IMR-90 (cell line): ENCODE results near the gene TK2. TPM values are rescaled to one million over a fixed set of nuclear protein-coding genes. Genes with fewer than 3 reads are reported as not detected.

Experiments used
- ATAC-seq: fragments of 200-7000 bp; cut with Tn5 transposase; 2 replicates; pipeline ENCODE4 v1.9.1; 2020; ENCODE audit warnings: low read depth, mild to moderate bottlenecking, moderate library complexity
- BruUV-seq: library from RNA; stranded (reverse); fragments of 400-500 nt; replicated peaks from 2 replicates; lab custom pipeline; 2021; lab: Mats Ljungman, UMichigan
- CTCF ChIA-PET: fragments of 300-600 bp; formaldehyde crosslinking; extraction: SDS; loops from one replicate; lab custom pipeline; 2021; ENCODE audit warnings: antibody characterized with exemption; lab: Yijun Ruan, JAX
- POLR2A ChIA-PET: fragments of 300-600 bp; sonication (Branson Sonifier 250); formaldehyde crosslinking; loops from one replicate; lab custom pipeline; 2022; ENCODE audit warnings: antibody characterized with exemption; ENCODE audit not compliant: unreplicated experiment; lab: Charles Lee
- DNase-seq: peaks from one replicate; pipeline ENCODE4 v3.0.0; 2013
- H2AFZ ChIP-seq: replicated peaks from 2 replicates; pipeline ENCODE3; 2013; ENCODE audit warnings: low read length, mild to moderate bottlenecking; ENCODE audit not compliant: poor library complexity
- H2AK5ac ChIP-seq: 2 replicates; pipeline ENCODE4 v1.6.1; 2013; ENCODE audit warnings: low read depth, low read length, inconsistent platforms
- H2AK9ac ChIP-seq: replicated peaks from 2 replicates; pipeline ENCODE3; 2013; ENCODE audit warnings: mild to moderate bottlenecking, low read depth, low read length, moderate library complexity; ENCODE audit not compliant: poor library complexity
- H2BK120ac ChIP-seq: 2 replicates; pipeline ENCODE4 v1.6.1; 2013; ENCODE audit warnings: low read depth, low read length, inconsistent platforms
- H2BK15ac ChIP-seq: 3 replicates; pipeline ENCODE4 v1.6.1; 2013; ENCODE audit warnings: low read depth, low read length, inconsistent platforms
- H2BK20ac ChIP-seq: 2 replicates; pipeline ENCODE4 v1.6.1; 2013; ENCODE audit warnings: low read depth, mild to moderate bottlenecking, inconsistent platforms, low read length, moderate library complexity
- H2BK5ac ChIP-seq: 2 replicates; pipeline ENCODE4 v1.6.1; 2013; ENCODE audit warnings: mild to moderate bottlenecking, low read depth, low read length, inconsistent platforms; ENCODE audit not compliant: poor library complexity, severe bottlenecking
- H3K14ac ChIP-seq: replicated peaks from 2 replicates; pipeline ENCODE4 v1.6.1; 2013; ENCODE audit warnings: low read depth, low read length, inconsistent platforms
- H3K18ac ChIP-seq: 2 replicates; pipeline ENCODE4 v1.6.1; 2013; ENCODE audit warnings: low read depth, low read length, control low read depth
- H3K23ac ChIP-seq: 2 replicates; pipeline ENCODE4 v1.6.1; 2013; ENCODE audit warnings: low read depth, low read length, inconsistent platforms
- H3K27ac ChIP-seq: 2 replicates; pipeline ENCODE4 v1.5.1; 2013; ENCODE audit warnings: mild to moderate bottlenecking, control low read depth, low read length; ENCODE audit not compliant: insufficient read depth
- H3K27me3 ChIP-seq: 2 replicates; pipeline ENCODE4 v1.6.1; 2013; ENCODE audit warnings: low read length; ENCODE audit not compliant: control insufficient read depth, insufficient read depth
- H3K36me3 ChIP-seq: 2 replicates; pipeline ENCODE4 v1.6.1; 2013; ENCODE audit warnings: low read length, mixed read lengths; ENCODE audit not compliant: control insufficient read depth, insufficient read depth
- H3K4ac ChIP-seq: 2 replicates; pipeline ENCODE4 v1.6.1; 2013; ENCODE audit warnings: low read depth, low read length, inconsistent platforms
- H3K4me1 ChIP-seq: 2 replicates; pipeline ENCODE4 v1.6.1; 2013; ENCODE audit warnings: low read length, mixed read lengths; ENCODE audit not compliant: control insufficient read depth, insufficient read depth
- H3K4me2 ChIP-seq: 2 replicates; pipeline ENCODE4 v1.6.1; 2013; ENCODE audit warnings: low read depth, mild to moderate bottlenecking, control low read depth, low read length, moderate library complexity
- H3K4me3 ChIP-seq: 2 replicates; pipeline ENCODE4 v1.5.1; 2013; ENCODE audit warnings: low read depth, mild to moderate bottlenecking, control low read depth, low read length, moderate library complexity; ENCODE audit not compliant: insufficient read depth
- H3K56ac ChIP-seq: 2 replicates; pipeline ENCODE4 v1.6.1; 2013; ENCODE audit warnings: low read length, inconsistent platforms; ENCODE audit not compliant: insufficient read depth; ENCODE audit errors: extremely low read depth
- H3K79me1 ChIP-seq, 2 experiments: 2 replicates each; pipeline ENCODE4 v1.6.1; 2013; ENCODE audit warnings: low read length in 2 of 2, inconsistent platforms in 1 of 2, low read depth in 1 of 2
- H3K9ac ChIP-seq: 2 replicates; pipeline ENCODE4 v1.6.1; 2013; ENCODE audit warnings: low read depth, low read length, control low read depth
- H3K9me1 ChIP-seq: 2 replicates; pipeline ENCODE4 v1.6.1; 2013; ENCODE audit warnings: low read length, inconsistent platforms; ENCODE audit not compliant: insufficient read depth
- H3K9me3 ChIP-seq: 2 replicates; pipeline ENCODE4 v1.6.1; 2013; ENCODE audit warnings: low read length; ENCODE audit not compliant: control insufficient read depth, insufficient read depth
- H4K20me1 ChIP-seq: 2 replicates; pipeline ENCODE4 v1.6.1; 2013; ENCODE audit warnings: low read length, inconsistent platforms; ENCODE audit not compliant: insufficient read depth
- H4K5ac ChIP-seq: 2 replicates; pipeline ENCODE4 v1.6.1; 2013; ENCODE audit warnings: mild to moderate bottlenecking, low read depth, low read length, control low read depth
- H4K8ac ChIP-seq, 2 experiments: 2 replicates each; pipeline ENCODE4 v1.6.1; 2013; ENCODE audit warnings: low read depth in 2 of 2, low read length in 2 of 2, control low read depth in 1 of 2, inconsistent platforms in 1 of 2
- H4K91ac ChIP-seq: 2 replicates; pipeline ENCODE4 v1.6.1; 2013; ENCODE audit warnings: low read depth, low read length, inconsistent platforms; ENCODE audit not compliant: insufficient read depth
- CEBPB ChIP-seq: IDR thresholded peaks from 2 replicates; pipeline ENCODE4 v1.6.1; 2012; ENCODE audit warnings: low read depth, low read length, improper control_type of control experiment
- CHD1 ChIP-seq: IDR thresholded peaks from 2 replicates; pipeline ENCODE4 v1.6.1; 2012; ENCODE audit warnings: low read depth, low read length, improper control_type of control experiment
- FOS ChIP-seq: fragments of 150-350 bp; IDR thresholded peaks from 2 replicates; pipeline ENCODE4 v1.6.1; 2016; ENCODE audit warnings: low read depth, low read length
- RFX5 ChIP-seq: IDR thresholded peaks from 2 replicates; pipeline ENCODE4 v1.8.0; 2012; ENCODE audit warnings: low read depth, mild to moderate bottlenecking, low read length, moderate library complexity
- SMC3 ChIP-seq: fragments of 150-350 bp; IDR thresholded peaks from 2 replicates; pipeline ENCODE4 v1.6.1; 2016; ENCODE audit warnings: low read depth, mild to moderate bottlenecking, antibody characterized with exemption, low read length, moderate library complexity
- USF2 ChIP-seq: fragments of 150-350 bp; IDR thresholded peaks from 2 replicates; pipeline ENCODE4 v1.6.1; 2017; ENCODE audit warnings: mild to moderate bottlenecking, antibody characterized with exemption, low read length, low read depth
- WGBS, 2 experiments: methylation state at CpG; one replicate each; pipeline versions ENCODE4 v1.1.5 to v1.1.7; 2013; ENCODE audit warnings: missing lambda C conversion rate in 2 of 2; ENCODE audit not compliant: insufficient read length in 1 of 2; ENCODE audit errors: extremely low coverage in 2 of 2; 5-methylcytosine and 5-hydroxymethylcytosine counted together
- dilution Hi-C: fragments of 300-500 bp; cut with HindIII; formaldehyde crosslinking; loops from one replicate; pipeline ENCODE4 v1.14.3; 2018; ENCODE audit warnings: low sequenced_read_pairs; ENCODE audit not compliant: unreplicated experiment
- in situ Hi-C: fragments of 300-500 bp; cut with MboI; formaldehyde crosslinking; loops from 3 replicates; pipeline ENCODE4 v1.14.3; 2019; ENCODE audit warnings: low sequenced_read_pairs, inconsistent platforms, mixed read lengths
- intact Hi-C: fragments of 100-400 bp; cut with micrococcal nuclease; formaldehyde crosslinking; loops from 2 replicates; pipeline ENCODE4 v1.10.0; 2022
- polyA plus RNA-seq, 3 experiments: library from polyadenylated mRNA; depleted of rRNA; stranded (reverse); fragments of >200 nt; gene quantifications; 2 replicates each; pipeline ENCODE4 v1.2.3, GENCODE V29; 2012; ENCODE audit warnings: low replicate concordance in 1 of 3
- total RNA-seq: library from RNA; depleted of rRNA; stranded (reverse); fragments of >200 nt; gene quantifications from 2 replicates; pipeline ENCODE4 v1.2.3, GENCODE V29; 2012

Gene TK2
- total and polyA plus RNA-seq, 2 of the 4 experiments (the other 2 are of a cell fraction) = 14.7 to 16.5 TPM

GRCh38 chr16:66525396-66526180 is 24.3 kb downstream of the TK2 start (continued):
- no peak for TF ChIP-seq CHD1

DNA sequence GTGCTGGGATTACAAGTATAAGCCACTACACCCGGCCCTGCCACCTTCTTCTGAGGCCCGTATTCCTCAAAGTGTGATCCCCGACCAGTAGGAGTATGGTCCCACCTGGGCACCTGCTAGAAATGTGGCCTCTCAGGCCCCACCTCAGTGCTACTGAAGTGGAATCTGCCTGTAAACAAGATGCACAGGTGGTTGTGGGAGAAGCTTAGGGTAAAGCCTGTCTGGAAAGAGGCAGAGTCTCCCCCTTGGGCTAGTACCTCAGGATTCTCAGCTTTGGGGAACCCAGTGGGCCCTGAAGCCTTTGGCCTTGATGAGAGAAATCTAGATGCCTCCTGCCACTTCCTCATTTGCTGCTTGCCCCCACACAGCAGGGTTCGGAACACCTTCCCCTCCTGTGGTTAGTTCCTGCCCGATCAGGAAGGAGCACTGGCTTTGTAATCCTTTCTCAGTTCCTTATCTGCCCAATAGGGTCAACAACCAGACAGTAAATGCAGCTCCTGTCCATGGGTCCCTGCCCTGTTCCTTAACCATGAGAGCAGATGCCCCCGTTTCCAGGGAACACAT is 25.2 kb downstream of the TK2 start:
- intact Hi-C loops (no loop called here), in situ Hi-C loops (no loop called here), dilution Hi-C loops (no loop called here)
- peaks cover 3 to 17% of the 10 kb centered on the region in 2 experiments; a peak in 3 of 4 replicates for H3K79me1 ChIP-seq
- H3K23ac ChIP-seq = no peak overlapping the region
- TF ChIP-seq RFX5 (no peak), SMC3 (no peak), CEBPB (no peak), FOS (no peak), USF2 (no peak)
- no peak for ATAC-seq
- no peaks in the 10 kb centered on the region; the same call in 1 of the 2 replicates for H4K20me1 ChIP-seq
- no peak overlapping the region for H4K91ac ChIP-seq
- ChIA-PET POLR2A (no interaction called here), CTCF (no interaction called here)
- 0 out of 2 replicates have a peak overlapping the region, but pooled peaks have one; percentile 39 for H2AK5ac ChIP-seq
- no CpG with 5 or more reads among the region's 6 CpGs for WGBS, 2 experiments
- H3K56ac ChIP-seq = no peak overlapping the region
- no peak overlapping the region for H3K4me2 ChIP-seq
- no TSS peak for BruUV-seq
- no peak overlapping the region for H2AK9ac ChIP-seq
- H3K4me1 ChIP-seq = peaks cover 12% of the 10 kb centered on the region
- H2BK15ac ChIP-seq = no peak overlapping the region
- no peak overlapping the region for H2BK20ac ChIP-seq
- H3K9me3 ChIP-seq = no peaks in the 10 kb centered on the region
- H3K27ac ChIP-seq = no peak overlapping the region
- H3K18ac ChIP-seq = no peak overlapping the region
- no peak overlapping the region for H3K4me3 ChIP-seq
- H4K5ac ChIP-seq = no peak overlapping the region
- H2BK5ac ChIP-seq = no peak overlapping the region
- no peak overlapping the region for H2AFZ ChIP-seq
- H3K14ac ChIP-seq = no peak overlapping the region
- no peak overlapping the region for H3K9ac ChIP-seq
- peaks cover 36% of the 10 kb centered on the region for H3K36me3 ChIP-seq
- H4K8ac ChIP-seq = no peak overlapping the region
- peaks cover 26% of the 10 kb centered on the region for H3K9me1 ChIP-seq
- DNase-seq = no peak
- no peak overlapping the region for H3K4ac ChIP-seq
- H3K27me3 ChIP-seq = no peaks in the 10 kb centered on the region
- no peak overlapping the region for H2BK120ac ChIP-seq
